Neutrophil (primary cell): Measurements from ENCODE around the gene SMURF1.

Source experiments
- H3K27ac ChIP-seq: fragments of 200-600 bp; sonication (generic); 2 replicates; pipeline ENCODE4 v1.5.1; 2016; ENCODE audit warnings: mild to moderate bottlenecking, moderate library complexity
- H3K27me3 ChIP-seq: fragments of 200-600 bp; sonication (generic); 2 replicates; pipeline ENCODE4 v1.6.0; 2016; ENCODE audit warnings: mild to moderate bottlenecking
- H3K36me3 ChIP-seq: fragments of 200-600 bp; sonication (generic); 2 replicates; pipeline ENCODE4 v1.5.1; 2017
- H3K4me1 ChIP-seq, 2 experiments: fragments of 200-600 bp in 1 of 2; sonication (generic) in 1 of 2; 1 replicate in 1 of 2; 2 replicates in 1 of 2; pipeline versions ENCODE4 v1.5.1 to v1.6.1; 2013 to 2016; ENCODE audit warnings: low read depth in 1 of 2, low read length in 1 of 2, mild to moderate bottlenecking in 1 of 2, moderate library complexity in 1 of 2; ENCODE audit not compliant: control insufficient read depth in 1 of 2, insufficient read depth in 1 of 2
- H3K4me3 ChIP-seq, 2 experiments: fragments of 200-600 bp in 1 of 2; sonication (generic) in 1 of 2; 1 replicate in 1 of 2; 2 replicates in 1 of 2; pipeline ENCODE4 v1.5.1; 2013 to 2016; ENCODE audit warnings: low read depth in 1 of 2, low read length in 1 of 2, mild to moderate bottlenecking in 1 of 2, moderate library complexity in 1 of 2
- H3K9me3 ChIP-seq: fragments of 200-600 bp; sonication (generic); 2 replicates; pipeline ENCODE4 v1.5.1; 2016
- CTCF ChIP-seq: fragments of 200-600 bp; sonication (generic); IDR thresholded peaks from 2 replicates; pipeline ENCODE4 v1.5.1; 2016; ENCODE audit warnings: antibody characterized with exemption

The SMURF1 gene

GRCh38 chr7:99000196-99000903 lies 143.6 kb downstream of the SMURF1 start:
- H3K9me3 ChIP-seq = no peaks in the 10 kb centered on the region
- TF ChIP-seq CTCF = no peak
- peaks cover 97% of the 10 kb centered on the region for H3K36me3 ChIP-seq
- no peaks in the 10 kb centered on the region for H3K27me3 ChIP-seq
- H3K27ac ChIP-seq = no peak overlapping the region
- H3K4me3 ChIP-seq = no peak overlapping the region
- no peaks in the 10 kb centered on the region for H3K4me1 ChIP-seq

- no peaks in the 10 kb centered on the region for H3K4me1 ChIP-seq
- H3K9me3 ChIP-seq = no peaks in the 10 kb centered on the region
- no peak for TF ChIP-seq CTCF
- no peaks in the 10 kb centered on the region for H3K27me3 ChIP-seq
- peaks cover 97% of the 10 kb centered on the region for H3K36me3 ChIP-seq
- no peak overlapping the region for H3K27ac ChIP-seq
- H3K4me3 ChIP-seq = no peak overlapping the region
These were observed 144.8 kb downstream of the SMURF1 start for GRCh38 chr7:98998821-98999725.

- Histone ChIP-seq H3K36me3 (peaks cover 97% of the 10 kb centered on the region), H3K4me1 (no peaks in the 10 kb centered on the region), H3K4me3 (no peak overlapping the region), H3K27me3 (no peaks in the 10 kb centered on the region), H3K9me3 (no peaks in the 10 kb centered on the region), H3K27ac (no peak overlapping the region)
- TF ChIP-seq CTCF = no peak
These were observed 146.1 kb downstream of the SMURF1 start for GRCh38 chr7:98997846-98998245.

- TF ChIP-seq CTCF = no peak
- Histone ChIP-seq H3K27ac (no peak overlapping the region), H3K27me3 (no peaks in the 10 kb centered on the region), H3K4me3 (no peak overlapping the region), H3K4me1 (no peaks in the 10 kb centered on the region), H3K9me3 (no peaks in the 10 kb centered on the region), H3K36me3 (peaks cover 97% of the 10 kb centered on the region)
These were observed 147.8 kb downstream of the SMURF1 start for GRCh38 chr7:98996150-98996552.

GRCh38 chr7:98995523-98996149 lies 148.3 kb downstream of the SMURF1 start:
- peaks cover 97% of the 10 kb centered on the region for H3K36me3 ChIP-seq
- H3K4me1 ChIP-seq = no peaks in the 10 kb centered on the region
- no peaks in the 10 kb centered on the region for H3K27me3 ChIP-seq
- no peak overlapping the region for H3K4me3 ChIP-seq
- TF ChIP-seq CTCF = no peak
- H3K9me3 ChIP-seq = no peaks in the 10 kb centered on the region
- no peak overlapping the region for H3K27ac ChIP-seq
